H1 (cell line): ENCODE measurements around the gene COMT. TPM values are rescaled to one million over a fixed set of nuclear protein-coding genes. Genes with fewer than 3 reads are reported as not detected.

ENCODE experiments used
- CTCF ChIA-PET: fragments of 300-600 bp; sonication (Branson Sonifier 250); formaldehyde crosslinking; loops from one replicate; lab custom pipeline; 2021; ENCODE audit not compliant: partially characterized antibody; lab: Charles Lee
- POLR2A ChIA-PET: fragments of 300-600 bp; sonication (Branson Sonifier 250); formaldehyde crosslinking; loops from one replicate; lab custom pipeline; 2021; ENCODE audit warnings: inconsistent platforms; ENCODE audit not compliant: partially characterized antibody; lab: Charles Lee
- DNase-seq, 2 experiments: peaks; one replicate each; pipeline versions ENCODE4 v3.0.0 to v3.0.0-alpha.2; 2010 to 2022; ENCODE audit warnings: low spot score in 2 of 2, low read depth in 1 of 2, mixed read lengths in 1 of 2
- FAIRE-seq: peaks from 2 replicates; lab custom pipeline; 2011; peaks lifted over from hg19 to GRCh38; lab: Jason Lieb, UNC
- H2AFZ ChIP-seq: 2 replicates; pipeline ENCODE4 v1.8.1; 2012; ENCODE audit warnings: low read length, inconsistent platforms
- H2AK5ac ChIP-seq: 2 replicates; pipeline ENCODE4 v1.6.1; 2013; ENCODE audit warnings: low read depth, low read length
- H2BK120ac ChIP-seq: replicated peaks from 2 replicates; pipeline ENCODE3; 2013; ENCODE audit warnings: low read depth, low read length, inconsistent platforms
- H2BK12ac ChIP-seq: 2 replicates; pipeline ENCODE4 v1.6.1; 2013; ENCODE audit warnings: low read depth, low read length
- H2BK15ac ChIP-seq: 2 replicates; pipeline ENCODE4 v1.6.1; 2013; ENCODE audit warnings: low read length
- H2BK20ac ChIP-seq: 2 replicates; pipeline ENCODE4 v1.6.1; 2013; ENCODE audit warnings: low read length
- H2BK5ac ChIP-seq: 2 replicates; pipeline ENCODE4 v1.6.1; 2013; ENCODE audit warnings: low read depth, low read length
- H3K14ac ChIP-seq: 2 replicates; pipeline ENCODE4 v1.6.1; 2013; ENCODE audit warnings: inconsistent platforms; ENCODE audit not compliant: insufficient read length
- H3K18ac ChIP-seq: 2 replicates; pipeline ENCODE4 v1.6.1; 2013; ENCODE audit warnings: low read length; ENCODE audit errors: extremely low read depth
- H3K23ac ChIP-seq: 2 replicates; pipeline ENCODE4 v1.6.1; 2013; ENCODE audit warnings: inconsistent platforms; ENCODE audit not compliant: insufficient read length
- H3K23me2 ChIP-seq: 2 replicates; pipeline ENCODE4 v1.6.1; 2013; ENCODE audit warnings: low read depth, low read length
- H3K27ac ChIP-seq: 2 replicates; pipeline ENCODE4 v1.6.1; 2011; ENCODE audit warnings: low read depth, low read length, inconsistent platforms
- H3K27me3 ChIP-seq, 4 experiments: replicated peaks in 1 of 4; 1 replicate in 1 of 4; 2 replicates in 3 of 4; pipeline versions ENCODE4 v1.6.1 to v1.8.1; 2011 to 2013; ENCODE audit warnings: low read length in 3 of 4, mild to moderate bottlenecking in 3 of 4, inconsistent platforms in 2 of 4, mixed read lengths in 2 of 4, moderate library complexity in 1 of 4; ENCODE audit not compliant: control insufficient read depth in 3 of 4, insufficient read depth in 3 of 4; ENCODE audit errors: extremely low read depth in 1 of 4
- H3K36me3 ChIP-seq, 4 experiments: 2 replicates each; pipeline versions ENCODE4 v1.6.1 to v1.8.1; 2011 to 2013; ENCODE audit warnings: mild to moderate bottlenecking in 4 of 4, low read length in 3 of 4, moderate library complexity in 2 of 4, control low read depth in 1 of 4, inconsistent platforms in 1 of 4; ENCODE audit not compliant: insufficient read depth in 4 of 4, control insufficient read depth in 2 of 4
- H3K4ac ChIP-seq: replicated peaks from 2 replicates; pipeline ENCODE3; 2013; ENCODE audit warnings: low read length, low read depth, mixed read lengths, inconsistent platforms; ENCODE audit not compliant: insufficient read length
- H3K4me1 ChIP-seq, 4 experiments: replicated peaks in 1 of 4; 1 replicate in 1 of 4; 2 replicates in 3 of 4; pipeline versions ENCODE4 v1.6.1 to v1.8.1; 2011 to 2013; ENCODE audit warnings: low read length in 3 of 4, inconsistent platforms in 2 of 4, mixed read lengths in 1 of 4; ENCODE audit not compliant: insufficient read depth in 4 of 4, control insufficient read depth in 3 of 4
- H3K4me2 ChIP-seq, 2 experiments: 2 replicates each; pipeline versions ENCODE4 v1.6.1 to v1.8.1; 2011 to 2013; ENCODE audit warnings: low read depth in 2 of 2, low read length in 2 of 2, control low read depth in 1 of 2, inconsistent platforms in 1 of 2, mild to moderate bottlenecking in 1 of 2; ENCODE audit not compliant: insufficient read depth in 1 of 2
- H3K4me3 ChIP-seq, 4 experiments: fragments of 200-600, 300-600 bp in 1 of 4; sonication (generic), shearing (Covaris generic), sonication (Bioruptor Twin) in 1 of 4; 2 replicates each; pipeline versions ENCODE4 v1.5.1 to v1.8.1; 2011 to 2016; ENCODE audit warnings: low read length in 4 of 4, low read depth in 3 of 4, control low read depth in 2 of 4, inconsistent platforms in 2 of 4, mild to moderate bottlenecking in 2 of 4, mixed read lengths in 1 of 4, moderate library complexity in 1 of 4; ENCODE audit not compliant: insufficient read depth in 2 of 4; ENCODE audit errors: extremely low read depth in 1 of 4
- H3K56ac ChIP-seq: replicated peaks from 2 replicates; pipeline ENCODE3; 2013; ENCODE audit warnings: low read depth, mild to moderate bottlenecking, mixed read lengths, low read length, inconsistent platforms; ENCODE audit not compliant: insufficient read length
- H3K79me1 ChIP-seq: 2 replicates; pipeline ENCODE4 v1.6.1; 2013; ENCODE audit warnings: low read depth, low read length, control low read depth
- H3K79me2 ChIP-seq, 2 experiments: 2 replicates each; pipeline versions ENCODE4 v1.6.1 to v1.8.1; 2012 to 2013; ENCODE audit warnings: low read length in 2 of 2, mild to moderate bottlenecking in 2 of 2, inconsistent platforms in 1 of 2; ENCODE audit not compliant: insufficient read depth in 2 of 2, control insufficient read depth in 1 of 2
- H3K9ac ChIP-seq, 4 experiments: replicated peaks in 1 of 4; 1 replicate in 1 of 4; 2 replicates in 3 of 4; pipeline versions ENCODE4 v1.6.1 to v1.8.1; 2011 to 2013; ENCODE audit warnings: low read depth in 3 of 4, low read length in 3 of 4, control low read depth in 2 of 4, mild to moderate bottlenecking in 2 of 4, moderate library complexity in 2 of 4, inconsistent platforms in 1 of 4; ENCODE audit errors: extremely low read depth in 1 of 4
- H3K9me3 ChIP-seq, 2 experiments: 2 replicates each; pipeline versions ENCODE4 v1.6.1 to v1.8.1; 2012 to 2013; ENCODE audit warnings: mild to moderate bottlenecking in 2 of 2, moderate library complexity in 2 of 2, control low read depth in 1 of 2, inconsistent platforms in 1 of 2, low read depth in 1 of 2, low read length in 1 of 2, mixed read lengths in 1 of 2; ENCODE audit not compliant: insufficient read depth in 2 of 2
- H4K20me1 ChIP-seq, 2 experiments: replicated peaks in 1 of 2; 2 replicates each; pipeline versions ENCODE3 to v1.8.1; 2011 to 2013; ENCODE audit warnings: inconsistent platforms in 2 of 2, low read length in 2 of 2, mild to moderate bottlenecking in 1 of 2; ENCODE audit not compliant: insufficient read depth in 2 of 2, control insufficient read depth in 1 of 2
- H4K5ac ChIP-seq: 2 replicates; pipeline ENCODE4 v1.6.1; 2013; ENCODE audit warnings: low read length, low read depth, mixed read lengths, inconsistent platforms; ENCODE audit not compliant: insufficient read length
- H4K8ac ChIP-seq: 2 replicates; pipeline ENCODE4 v1.8.0; 2013; ENCODE audit warnings: mild to moderate bottlenecking, moderate library complexity, low read length, inconsistent platforms; ENCODE audit not compliant: insufficient read depth; ENCODE audit errors: extremely low read depth
- H4K91ac ChIP-seq: replicated peaks from 2 replicates; pipeline ENCODE3; 2013; ENCODE audit warnings: low read length, mixed read lengths, inconsistent platforms; ENCODE audit not compliant: insufficient read length
- EZH2 ChIP-seq: fragments of 200-600 bp; sonication (generic); IDR thresholded peaks from 2 replicates; pipeline ENCODE4 v1.7.1; 2012; ENCODE audit warnings: low read depth, mild to moderate bottlenecking, moderate library complexity, low read length, inconsistent platforms; ENCODE audit not compliant: severe bottlenecking
- RAD21 ChIP-seq, 2 experiments: IDR thresholded peaks in 1 of 2; conservative IDR thresholded peaks in 1 of 2; 2 replicates each; pipeline ENCODE4 v1.6.1; 2011; ENCODE audit warnings: low read depth in 2 of 2, low read length in 2 of 2, improper control_type of control experiment in 1 of 2, inconsistent platforms in 1 of 2, mild to moderate bottlenecking in 1 of 2, moderate library complexity in 1 of 2
- WGBS, 2 experiments: shearing (Covaris generic) in 1 of 2; methylation state at CpG; one replicate each; pipeline versions ENCODE4 v1.1.6 to v1.1.7; 2013 to 2015; ENCODE audit warnings: low lambda C conversion rate in 2 of 2, mixed read lengths in 2 of 2, inconsistent platforms in 1 of 2, low coverage in 1 of 2, missing lambda C conversion rate in 1 of 2; ENCODE audit not compliant: insufficient replicate concordance in 2 of 2, insufficient coverage in 1 of 2, insufficient read length in 1 of 2; ENCODE audit errors: extremely low coverage in 1 of 2, missing lambda C conversion rate in 1 of 2; 5-methylcytosine and 5-hydroxymethylcytosine counted together
- polyA plus RNA-seq, 7 experiments: library from polyadenylated mRNA; depleted of rRNA in 3 of 7; stranded (reverse) in 5 of 7; unstranded in 2 of 7; fragments of >200 nt in 5 of 7; fragments of 200-250 nt in 2 of 7; gene quantifications; 1 replicate in 5 of 7; 2 replicates in 1 of 7; 4 replicates in 1 of 7; pipeline versions ENCODE4 v1.2.1 to v1.2.3, GENCODE V29; 2011 to 2013; ENCODE audit warnings: missing spikeins in 2 of 7, mixed read lengths in 2 of 7
- total RNA-seq: library from RNA; stranded (reverse); fragmentation: NEBNext Ultra II Directional; extraction: Animal tissue kit (Norgen Biotek cat#: 25700); gene quantifications from 2 replicates; pipeline ENCODE4 v1.2.1, GENCODE V29; 2021

COMT gene
- total and polyA plus RNA-seq, 2 of the 8 experiments (the other 6 are each of a cell fraction or from before 2014, with no cell fraction given), result 15.2 to 33.7 TPM

GRCh38 chr22:19902245-19902715 is 39.3 kb upstream of the COMT start:
- Histone ChIP-seq H2BK12ac (no peak overlapping the region), H3K36me3 (no peaks in the 10 kb centered on the region), H4K91ac (no peak overlapping the region), H3K4me1 (peaks cover 5 to 12% (median 12%) of the 10 kb centered on the region in 4 experiments), H3K18ac (no peak overlapping the region), H3K56ac (no peak overlapping the region), H4K8ac (no peak overlapping the region), H2AFZ (no peak overlapping the region), H3K14ac (no peak overlapping the region), H2BK20ac (no peak overlapping the region), H2BK15ac (no peak overlapping the region), H3K79me2 (no peaks in the 10 kb centered on the region), H2AK5ac (no peak overlapping the region), H3K4me2 (no peak overlapping the region), H3K9me3 (no peaks in the 10 kb centered on the region), H3K4ac (no peak overlapping the region), H3K23ac (no peak overlapping the region), H4K5ac (no peak overlapping the region), H3K79me1 (no peaks in the 10 kb centered on the region), H2BK5ac (no peak overlapping the region), H3K27ac (no peak overlapping the region), H3K9ac (no peak overlapping the region), H3K4me3 (no peak overlapping the region), H2BK120ac (no peak overlapping the region), H4K20me1 (no peaks in the 10 kb centered on the region), H3K27me3 (no peaks in the 10 kb centered on the region; a peak in 1 of 7 replicates), H3K23me2 (no peaks in the 10 kb centered on the region)
- FAIRE-seq (no peak), DNase-seq (no peak)
- CTCF ChIA-PET, result interaction anchor here (0.9 to 10.1 kb wide), 9 partner anchors 10 to 222 kb away, joined by 3 to 69 read pairs (median 4); partner anchors contain the start of genes GNB1L and RTL10
- TF ChIP-seq EZH2 (no peak), RAD21 (IDR thresholded peaks at IDR 0.05 in 1 of 2, conservative IDR thresholded peaks at IDR 0.05 in 1 of 2; ENCODE audit: low read depth in 2 of 2, low read length in 2 of 2) (no peak)
- whole genome bisulfite sequencing, 2 experiments, result 95% methylated on average over 4 of the region's 7 CpGs; no CpG with 5 or more reads in 1 of the 2 experiments
- POLR2A ChIA-PET, result interaction anchor here (1.7 kb wide), 1 partner anchor 47 kb away, joined by 3 read pairs; no protein-coding TSS in a partner anchor
